ENCODE data around the gene ZBTB5. TPM values are rescaled to one million over a fixed set of nuclear protein-coding genes. Genes with fewer than 3 reads are reported as not detected.
A peak's percentile ranks its signal among the peaks of the same experiment; 100 is the strongest.

Gene ZBTB5
- total and polyA plus RNA-seq, 4 donors = 2.4 to 9.4 (median 6.5) TPM

DNA sequence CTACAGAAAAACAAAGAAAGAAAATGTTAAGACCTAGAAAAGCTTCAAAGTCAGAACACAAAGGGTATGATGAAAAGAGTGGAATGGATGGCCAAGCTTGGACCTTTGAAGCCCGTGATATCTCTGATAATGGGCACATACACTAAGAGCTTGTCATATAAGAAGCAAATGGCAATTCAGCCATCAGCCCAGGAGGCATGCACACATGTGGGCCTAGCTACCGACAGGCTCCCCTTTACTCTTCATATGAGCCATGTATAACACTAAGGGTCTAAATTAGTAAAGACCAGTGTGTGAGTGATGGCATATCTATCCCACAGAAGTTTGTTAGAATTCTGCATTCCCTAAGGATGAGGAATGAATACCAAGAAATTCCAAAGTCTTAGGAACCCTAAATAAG lies 22.7 kb downstream of the ZBTB5 start (continued):
- TF ChIP-seq, protein P1, sequence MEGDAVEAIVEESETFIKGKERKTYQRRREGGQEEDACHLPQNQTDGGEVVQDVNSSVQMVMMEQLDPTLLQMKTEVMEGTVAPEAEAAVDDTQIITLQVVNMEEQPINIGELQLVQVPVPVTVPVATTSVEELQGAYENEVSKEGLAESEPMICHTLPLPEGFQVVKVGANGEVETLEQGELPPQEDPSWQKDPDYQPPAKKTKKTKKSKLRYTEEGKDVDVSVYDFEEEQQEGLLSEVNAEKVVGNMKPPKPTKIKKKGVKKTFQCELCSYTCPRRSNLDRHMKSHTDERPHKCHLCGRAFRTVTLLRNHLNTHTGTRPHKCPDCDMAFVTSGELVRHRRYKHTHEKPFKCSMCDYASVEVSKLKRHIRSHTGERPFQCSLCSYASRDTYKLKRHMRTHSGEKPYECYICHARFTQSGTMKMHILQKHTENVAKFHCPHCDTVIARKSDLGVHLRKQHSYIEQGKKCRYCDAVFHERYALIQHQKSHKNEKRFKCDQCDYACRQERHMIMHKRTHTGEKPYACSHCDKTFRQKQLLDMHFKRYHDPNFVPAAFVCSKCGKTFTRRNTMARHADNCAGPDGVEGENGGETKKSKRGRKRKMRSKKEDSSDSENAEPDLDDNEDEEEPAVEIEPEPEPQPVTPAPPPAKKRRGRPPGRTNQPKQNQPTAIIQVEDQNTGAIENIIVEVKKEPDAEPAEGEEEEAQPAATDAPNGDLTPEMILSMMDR (IDR thresholded peaks at IDR 0.05; ENCODE audit: low read depth, low read length, missing input control) = no peak
- TF ChIP-seq EGR1 (IDR thresholded peaks at IDR 0.05; ENCODE audit: low read depth in 2 of 2) = no peak

DNA sequence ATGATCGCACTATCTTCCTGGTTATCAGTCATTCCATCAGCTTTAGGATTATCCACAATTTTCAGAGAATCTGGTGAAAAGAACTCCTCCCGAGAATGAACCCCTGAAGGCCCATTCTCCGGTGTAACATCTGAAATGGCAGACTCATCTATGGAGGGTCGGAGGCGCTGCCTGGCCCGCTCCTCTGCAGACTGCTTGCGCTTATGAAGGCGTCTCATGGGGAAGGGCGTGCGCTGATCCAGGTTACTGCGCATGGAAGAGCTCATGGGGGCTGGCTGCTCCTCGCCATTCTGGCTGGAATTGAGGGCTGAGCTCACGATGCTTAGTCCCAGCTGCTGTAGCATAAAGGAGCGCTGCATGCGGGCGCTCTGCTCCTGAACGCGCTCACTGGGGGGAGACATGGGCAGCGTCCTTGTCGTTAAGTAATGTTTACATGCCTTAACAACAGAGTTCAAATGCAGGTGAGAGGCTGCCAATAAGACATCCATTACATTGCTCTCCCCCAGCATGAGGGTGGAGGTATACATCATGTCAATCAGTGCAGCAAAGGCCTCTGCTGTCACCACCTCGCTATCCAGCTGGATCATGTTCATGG lies 23.4 kb downstream of the ZBTB5 start:
- peaks cover 5 to 44% (median 36%) of the 10 kb centered on the region in 4 donors for H3K36me3 ChIP-seq (ENCODE audit: control insufficient read depth in 4 of 4, insufficient read depth in 3 of 4, low read depth in 1 of 4, low read length in 3 of 4)
- no peak overlapping the region for H3K27ac ChIP-seq (ENCODE audit: low read depth in 1 of 2, low read length in 2 of 2)
- no peaks in the 10 kb centered on the region for H3K9me3 ChIP-seq (ENCODE audit: control insufficient read depth in 4 of 4, low read length in 3 of 4)
- DNase-seq (ENCODE audit: low spot score) = no peak
- no peaks in the 10 kb centered on the region for H3K27me3 ChIP-seq (ENCODE audit: control insufficient read depth in 4 of 4, insufficient read depth in 4 of 4, low read length in 3 of 4)
- no peak overlapping the region for H3K9ac ChIP-seq (ENCODE audit: low read depth in 1 of 2, low read length in 2 of 2)
- 85% methylated on average over 21 of the region's 21 CpGs for WGBS
- H3K4me3 ChIP-seq (ENCODE audit: low read depth in 1 of 3, low read length in 3 of 3) = no peak overlapping the region
- H3K4me1 ChIP-seq (ENCODE audit: control insufficient read depth in 4 of 4, insufficient read depth in 4 of 4, low read length in 3 of 4) = peaks cover 9 to 59% (median 43%) of the 10 kb centered on the region in 4 donors
- TF ChIP-seq JUND (IDR thresholded peaks at IDR 0.05) = no peak
- no peak for TF ChIP-seq RXRA (IDR thresholded peaks at IDR 0.05)
- no peak for TF ChIP-seq YY1 (IDR thresholded peaks at IDR 0.05)
- no peak for TF ChIP-seq SP1 (IDR thresholded peaks at IDR 0.05)
- TF ChIP-seq FOXA1 (IDR thresholded peaks at IDR 0.05) = no peak
- TF ChIP-seq, protein P1 (IDR thresholded peaks at IDR 0.05; ENCODE audit: low read depth, low read length, missing input control) = no peak
- TF ChIP-seq, protein P2, sequence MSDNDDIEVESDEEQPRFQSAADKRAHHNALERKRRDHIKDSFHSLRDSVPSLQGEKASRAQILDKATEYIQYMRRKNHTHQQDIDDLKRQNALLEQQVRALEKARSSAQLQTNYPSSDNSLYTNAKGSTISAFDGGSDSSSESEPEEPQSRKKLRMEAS (IDR thresholded peaks at IDR 0.05) = no peak
- no peak for TF ChIP-seq NR2F2 (IDR thresholded peaks at IDR 0.05)
- TF ChIP-seq, protein P3, sequence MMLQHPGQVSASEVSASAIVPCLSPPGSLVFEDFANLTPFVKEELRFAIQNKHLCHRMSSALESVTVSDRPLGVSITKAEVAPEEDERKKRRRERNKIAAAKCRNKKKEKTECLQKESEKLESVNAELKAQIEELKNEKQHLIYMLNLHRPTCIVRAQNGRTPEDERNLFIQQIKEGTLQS (IDR thresholded peaks at IDR 0.05) = no peak
- no peak for TF ChIP-seq EGR1 (IDR thresholded peaks at IDR 0.05; ENCODE audit: low read depth in 2 of 2)
- TF ChIP-seq HNF4G (IDR thresholded peaks at IDR 0.05) = no peak
- TF ChIP-seq, protein P4, sequence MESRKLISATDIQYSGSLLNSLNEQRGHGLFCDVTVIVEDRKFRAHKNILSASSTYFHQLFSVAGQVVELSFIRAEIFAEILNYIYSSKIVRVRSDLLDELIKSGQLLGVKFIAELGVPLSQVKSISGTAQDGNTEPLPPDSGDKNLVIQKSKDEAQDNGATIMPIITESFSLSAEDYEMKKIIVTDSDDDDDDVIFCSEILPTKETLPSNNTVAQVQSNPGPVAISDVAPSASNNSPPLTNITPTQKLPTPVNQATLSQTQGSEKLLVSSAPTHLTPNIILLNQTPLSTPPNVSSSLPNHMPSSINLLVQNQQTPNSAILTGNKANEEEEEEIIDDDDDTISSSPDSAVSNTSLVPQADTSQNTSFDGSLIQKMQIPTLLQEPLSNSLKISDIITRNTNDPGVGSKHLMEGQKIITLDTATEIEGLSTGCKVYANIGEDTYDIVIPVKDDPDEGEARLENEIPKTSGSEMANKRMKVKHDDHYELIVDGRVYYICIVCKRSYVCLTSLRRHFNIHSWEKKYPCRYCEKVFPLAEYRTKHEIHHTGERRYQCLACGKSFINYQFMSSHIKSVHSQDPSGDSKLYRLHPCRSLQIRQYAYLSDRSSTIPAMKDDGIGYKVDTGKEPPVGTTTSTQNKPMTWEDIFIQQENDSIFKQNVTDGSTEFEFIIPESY (IDR thresholded peaks at IDR 0.05) = no peak
- no peak for TF ChIP-seq RAD21 (IDR thresholded peaks at IDR 0.05)

DNA sequence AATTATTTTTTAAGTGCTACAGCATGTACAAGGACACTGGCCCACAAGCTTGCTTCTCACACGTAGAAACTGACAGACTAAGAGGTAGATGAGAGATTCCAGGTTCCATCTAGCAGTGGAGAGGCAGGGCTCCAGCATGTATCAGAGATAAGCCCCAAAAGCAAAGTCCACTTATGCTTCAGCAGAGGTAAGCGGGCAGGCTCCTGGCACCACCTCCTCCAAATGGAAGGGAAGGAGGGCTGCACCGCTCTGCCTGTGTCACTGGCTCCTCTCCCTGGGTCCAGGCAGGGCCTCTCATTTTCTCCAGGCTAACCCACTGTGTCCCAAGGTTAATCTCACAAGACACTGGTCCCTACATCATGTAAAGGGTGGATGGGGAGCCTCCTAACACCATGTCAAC lies 26.9 kb downstream of the ZBTB5 start:
- no peaks in the 10 kb centered on the region for H3K9me3 ChIP-seq (ENCODE audit: control insufficient read depth in 4 of 4, low read length in 3 of 4)
- H3K36me3 ChIP-seq (ENCODE audit: control insufficient read depth in 4 of 4, insufficient read depth in 3 of 4, low read depth in 1 of 4, low read length in 3 of 4) = peaks cover 10 to 72% (median 58%) of the 10 kb centered on the region in 4 donors
- no peak overlapping the region for H3K9ac ChIP-seq (ENCODE audit: low read depth in 1 of 2, low read length in 2 of 2)
- WGBS = 42% methylated on average over 3 of the region's 3 CpGs
- H3K4me3 ChIP-seq (ENCODE audit: low read depth in 1 of 3, low read length in 3 of 3) = no peak overlapping the region
- no peaks in the 10 kb centered on the region for H3K27me3 ChIP-seq (ENCODE audit: control insufficient read depth in 4 of 4, insufficient read depth in 4 of 4, low read length in 3 of 4)
- no peak overlapping the region for H3K27ac ChIP-seq (ENCODE audit: low read depth in 1 of 2, low read length in 2 of 2)
- no peak for DNase-seq (ENCODE audit: low spot score)
- H3K4me1 ChIP-seq (ENCODE audit: control insufficient read depth in 4 of 4, insufficient read depth in 4 of 4, low read length in 3 of 4) = peaks cover 3 to 47% (median 37%) of the 10 kb centered on the region in 4 donors
- peak in 1 of 2 donors; percentile 41 for TF ChIP-seq RXRA (IDR thresholded peaks at IDR 0.05)
- TF ChIP-seq GABPA (IDR thresholded peaks at IDR 0.05 in 1 of 2, conservative IDR thresholded peaks at IDR 0.05 in 1 of 2) = no peak
- peak; percentile 37 for TF ChIP-seq SP1 (IDR thresholded peaks at IDR 0.05)
- no peak for TF ChIP-seq EGR1 (IDR thresholded peaks at IDR 0.05; ENCODE audit: low read depth in 2 of 2)
- TF ChIP-seq, protein P3 (IDR thresholded peaks at IDR 0.05) = no peak
- TF ChIP-seq TAF1 (conservative IDR thresholded peaks at IDR 0.05) = no peak
- no peak for TF ChIP-seq JUND (IDR thresholded peaks at IDR 0.05)
- peak; percentile 43 for TF ChIP-seq HNF4G (IDR thresholded peaks at IDR 0.05)
- no peak for TF ChIP-seq FOXA2 (IDR thresholded peaks at IDR 0.05)
- no peak for TF ChIP-seq NR2F2 (IDR thresholded peaks at IDR 0.05)
- TF ChIP-seq, protein P2 (IDR thresholded peaks at IDR 0.05) = no peak
- TF ChIP-seq, protein P4 (IDR thresholded peaks at IDR 0.05) = no peak
- no peak for TF ChIP-seq FOXA1 (IDR thresholded peaks at IDR 0.05)
- peak; percentile 80 for TF ChIP-seq HNF4A (conservative IDR thresholded peaks at IDR 0.05)
- no peak for TF ChIP-seq YY1 (IDR thresholded peaks at IDR 0.05)

Data from liver (tissue), 9 donors.